COR-L47 (cell line): ENCODE measurements around the gene MACROD2.

ENCODE experiments used
- DNase-seq: peaks from one replicate; lab custom pipeline; 2025; lab: John Stamatoyannopoulos, UW

Gene MACROD2

GRCh38 chr20:15058841-15059240 lies 1063.5 kb downstream of the MACROD2 start:
- no peak for DNase-seq

GRCh38 chr20:15059438-15059837 lies 1064.1 kb downstream of the MACROD2 start:
- DNase-seq = no peak

DNA sequence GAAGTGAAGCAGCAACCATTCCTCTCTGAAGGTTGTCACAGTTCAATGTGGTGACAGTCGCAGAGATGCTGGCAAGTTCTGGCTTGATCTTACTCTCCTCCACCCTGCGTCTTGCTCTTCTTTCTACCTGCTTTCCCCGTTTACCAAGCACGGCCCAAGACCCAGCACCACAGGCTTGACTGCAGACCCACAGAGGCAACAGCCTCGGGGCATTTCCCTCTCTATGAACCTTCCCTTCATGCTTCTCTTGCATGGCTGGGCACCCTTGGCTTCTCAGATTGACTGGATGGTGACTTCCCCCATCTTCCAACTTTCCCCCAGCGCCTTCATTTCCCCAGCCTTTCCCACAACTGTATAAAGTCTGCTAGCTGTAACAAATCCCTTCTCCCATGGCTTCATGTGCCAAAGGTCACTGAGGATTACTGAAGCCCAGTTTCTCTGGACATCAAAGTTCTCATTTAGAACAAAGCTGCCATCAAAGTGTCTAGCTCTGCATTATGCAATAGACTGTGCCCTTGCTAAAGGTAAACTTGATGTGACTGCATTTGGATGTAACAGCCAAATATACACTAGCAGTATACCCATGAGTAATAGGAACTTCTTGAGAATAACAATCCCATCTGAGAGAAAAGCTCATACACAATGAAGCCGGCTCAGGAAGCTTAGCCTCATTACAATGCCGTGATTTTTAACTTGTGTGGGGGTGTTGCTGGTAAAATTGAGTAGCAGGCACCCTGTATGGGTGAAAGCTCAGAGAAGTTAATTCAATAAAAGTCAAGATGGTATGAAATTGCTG lies 1065.1 kb downstream of the MACROD2 start:
- DNase-seq = no peak

- DNase-seq = no peak
These were observed 1065.7 kb downstream of the MACROD2 start for GRCh38 chr20:15061061-15061430.

GRCh38 chr20:15061955-15062354 lies 1066.6 kb downstream of the MACROD2 start:
- no peak for DNase-seq

DNA sequence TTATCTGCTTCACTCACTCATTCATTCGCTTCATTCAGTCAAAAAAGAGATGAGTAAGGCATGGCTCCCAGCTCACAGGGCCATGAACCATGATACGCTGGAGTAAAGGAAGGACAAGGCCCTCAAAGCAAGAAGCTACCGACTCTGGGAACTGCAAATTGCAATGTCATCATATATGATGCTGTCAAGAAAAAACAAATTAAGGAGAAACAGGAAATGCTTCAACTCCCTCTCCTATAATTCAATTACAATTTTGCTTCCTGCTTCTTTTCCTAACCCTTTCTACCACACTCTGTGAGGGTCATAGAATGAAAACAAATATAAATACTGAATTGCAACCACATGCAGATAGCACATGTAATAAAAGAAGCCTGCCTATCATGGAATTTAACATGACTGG lies 1067.8 kb downstream of the MACROD2 start:
- DNase-seq = no peak

GRCh38 chr20:15064741-15065140 lies 1069.4 kb downstream of the MACROD2 start:
- no peak for DNase-seq

GRCh38 chr20:15065794-15066193 lies 1070.5 kb downstream of the MACROD2 start:
- no peak for DNase-seq

GRCh38 chr20:15068486-15068885 lies 1073.2 kb downstream of the MACROD2 start:
- DNase-seq = no peak

- DNase-seq = no peak
These were observed 1074.0 kb downstream of the MACROD2 start for GRCh38 chr20:15069355-15069754.

DNA sequence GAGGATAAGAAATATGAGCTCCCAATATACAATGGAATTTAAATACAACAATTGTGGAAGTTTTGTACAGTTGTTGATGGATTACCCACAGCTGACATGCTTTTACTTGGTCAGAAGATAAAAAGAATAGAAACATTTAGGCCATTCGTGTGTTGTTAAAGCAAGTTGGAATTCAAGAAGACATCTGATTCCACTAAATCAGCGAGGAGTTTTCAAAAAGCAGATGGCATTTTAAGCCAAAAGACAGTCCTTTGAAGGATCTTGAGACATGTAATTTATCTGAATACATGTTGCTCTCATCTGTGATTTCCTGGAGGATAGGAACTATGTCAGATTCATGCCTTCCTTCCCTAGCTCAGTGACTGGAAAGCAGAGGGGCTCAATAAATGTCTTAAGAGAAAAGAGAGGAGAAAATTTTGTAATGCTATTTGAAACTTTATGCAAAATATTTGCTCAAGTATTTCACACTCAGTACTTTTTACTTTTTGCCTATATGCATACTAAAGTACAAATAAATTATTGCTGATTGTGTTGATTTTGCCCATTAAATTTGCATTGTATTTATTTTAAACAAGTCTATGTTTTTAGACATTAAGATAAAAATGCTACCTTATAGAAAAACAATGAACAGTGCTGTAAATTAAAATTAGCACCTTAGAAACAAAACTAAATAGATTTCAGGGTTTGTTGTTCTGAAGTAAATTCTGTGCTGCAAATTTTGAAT lies 1075.9 kb downstream of the MACROD2 start:
- DNase-seq = no peak

DNA sequence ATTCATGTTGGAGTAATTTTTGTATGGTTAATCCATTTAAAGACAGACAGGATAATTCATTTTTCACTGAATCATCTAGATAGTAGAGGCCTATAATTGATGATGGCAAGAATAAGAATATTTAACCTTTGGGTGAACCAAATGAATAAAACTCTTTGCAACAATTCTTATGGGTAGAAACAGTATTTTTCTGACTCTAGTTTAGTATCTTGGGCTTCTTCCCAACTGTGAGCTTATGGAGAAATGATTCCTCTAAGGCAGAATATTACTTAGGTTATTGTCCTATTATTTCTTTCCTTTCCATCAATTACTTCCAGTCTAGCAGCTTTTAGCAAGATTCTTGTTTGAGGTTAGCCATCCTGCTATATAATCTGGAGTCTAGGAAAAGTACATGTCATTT lies 1077.0 kb downstream of the MACROD2 start:
- no peak for DNase-seq

GRCh38 chr20:15075586-15075985 lies 1080.3 kb downstream of the MACROD2 start:
- no peak for DNase-seq

DNA sequence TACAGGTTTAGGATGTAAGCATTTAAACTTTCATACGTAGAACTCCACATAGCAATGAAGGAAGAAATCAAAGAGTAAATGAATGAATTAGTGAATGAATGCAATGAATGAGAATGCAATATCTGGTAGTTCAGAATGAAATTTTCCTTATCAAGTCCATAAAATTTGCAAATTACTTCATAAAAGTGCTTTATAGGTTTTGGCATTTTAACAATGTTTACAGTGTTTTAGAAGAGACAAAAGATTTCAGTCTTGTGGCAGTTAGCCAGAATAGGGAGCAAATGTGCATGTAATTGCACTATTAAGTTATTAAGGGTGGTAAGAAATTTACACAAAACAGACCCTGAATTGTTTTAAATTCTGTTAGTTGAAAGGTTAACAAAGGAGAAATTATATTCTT lies 1081.5 kb downstream of the MACROD2 start:
- peak; percentile 16 for DNase-seq

- no peak for DNase-seq
These were observed 1082.5 kb downstream of the MACROD2 start for GRCh38 chr20:15077733-15078250.

- DNase-seq = no peak
These were observed 1084.5 kb downstream of the MACROD2 start for GRCh38 chr20:15079594-15080340.

GRCh38 chr20:15081261-15081660 lies 1085.9 kb downstream of the MACROD2 start:
- DNase-seq = no peak

- DNase-seq = no peak
These were observed 1096.2 kb downstream of the MACROD2 start for GRCh38 chr20:15091421-15092037.

DNA sequence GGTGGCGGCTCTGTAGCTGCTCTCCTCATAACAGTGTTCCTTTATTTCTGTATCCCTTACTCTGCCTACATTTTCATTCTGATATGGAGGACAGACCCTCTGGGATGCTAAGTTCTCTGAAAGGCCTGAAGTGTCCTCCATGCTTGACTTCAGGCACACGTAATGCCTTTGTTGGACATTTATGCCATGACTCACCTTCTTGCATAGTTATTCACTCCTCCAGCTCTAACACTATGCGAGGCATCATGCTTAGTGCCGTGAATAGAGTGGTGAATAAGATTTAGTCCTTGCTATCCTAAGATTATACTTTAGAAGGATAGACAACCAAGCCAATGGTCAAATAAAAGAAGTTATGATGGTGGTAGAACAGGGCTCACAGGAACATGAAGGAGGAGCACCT lies 1103.0 kb downstream of the MACROD2 start:
- no peak for DNase-seq

- no peak for DNase-seq
These were observed 1103.8 kb downstream of the MACROD2 start for GRCh38 chr20:15099130-15099529.

- no peak for DNase-seq
These were observed 1105.3 kb downstream of the MACROD2 start for GRCh38 chr20:15100506-15101160.

DNA sequence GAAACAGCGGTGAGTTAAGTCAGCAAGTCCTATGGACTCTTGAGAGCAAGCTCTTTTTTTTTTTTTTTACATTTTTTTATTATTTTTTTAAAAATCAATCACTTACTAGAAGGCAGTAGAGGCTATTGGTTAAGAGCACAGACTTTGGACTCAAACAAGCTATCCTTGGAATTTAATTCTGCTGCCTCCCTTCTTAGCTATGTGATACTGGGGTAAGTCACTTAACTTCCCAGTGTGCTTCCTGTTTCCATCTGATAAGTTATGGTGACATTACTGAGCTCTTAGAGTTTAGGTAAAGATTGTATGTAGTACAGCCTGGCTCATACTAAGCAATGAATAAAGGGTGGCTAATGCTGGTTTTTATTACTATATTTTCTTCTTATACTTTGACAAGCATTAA lies 1112.6 kb downstream of the MACROD2 start:
- no peak for DNase-seq
